Heart left ventricle (tissue), 16 donors: Measurements from ENCODE around the gene C14orf180. TPM values are rescaled to one million over a fixed set of nuclear protein-coding genes. Genes with fewer than 3 reads are reported as not detected.

Source experiments
- ATAC-seq, 4 donors: fragments of 200-7000 bp; cut with Tn5 transposase; one replicate each; pipeline ENCODE4 v1.9.1; 2020 to 2022; ENCODE audit warnings: moderate library complexity in 4 of 4, mild to moderate bottlenecking in 3 of 4, moderate number of reproducible peaks in 1 of 4
- DNase-seq, 5 donors: peaks; one replicate each; pipeline ENCODE4 v3.0.0-alpha.2; 2020
- H3K27ac ChIP-seq, 12 donors: fragments of 200-600 bp; sonication (generic) in 4 of 12; one replicate each; pipeline versions ENCODE4 v1.5.0 to v1.8.0; 2016 to 2022; ENCODE audit warnings: mild to moderate bottlenecking in 2 of 12
- H3K27me3 ChIP-seq, 9 donors: fragments of 200-600 bp; sonication (generic) in 2 of 9; one replicate each; pipeline versions ENCODE4 v1.5.1 to v1.8.0; 2016 to 2022; ENCODE audit warnings: mild to moderate bottlenecking in 3 of 9
- H3K36me3 ChIP-seq, 9 donors: fragments of 200-600 bp; sonication (generic) in 2 of 9; one replicate each; pipeline versions ENCODE4 v1.5.0 to v1.8.0; 2018 to 2022; ENCODE audit warnings: mild to moderate bottlenecking in 2 of 9
- H3K4me1 ChIP-seq, 12 donors: fragments of 200-600 bp; sonication (generic) in 4 of 12; one replicate each; pipeline versions ENCODE4 v1.5.0 to v1.8.0; 2016 to 2022; ENCODE audit warnings: mild to moderate bottlenecking in 3 of 12
- H3K4me3 ChIP-seq, 12 donors: fragments of 200-600 bp; sonication (generic) in 4 of 12; one replicate each; pipeline versions ENCODE4 v1.5.0 to v1.8.0; 2017 to 2022; ENCODE audit warnings: mild to moderate bottlenecking in 9 of 12, moderate library complexity in 4 of 12
- H3K9me3 ChIP-seq, 12 donors: fragments of 200-600 bp; sonication (generic) in 4 of 12; one replicate each; pipeline versions ENCODE4 v1.5.0 to v1.8.0; 2016 to 2022; ENCODE audit warnings: mild to moderate bottlenecking in 1 of 12
- POLR2A ChIP-seq, 2 donors: fragments of 450-650 bp; IDR thresholded peaks; one replicate each; pipeline ENCODE4 v1.6.1; 2017; ENCODE audit warnings: antibody characterized with exemption in 2 of 2, mild to moderate bottlenecking in 2 of 2, moderate library complexity in 2 of 2
- WGBS, 4 donors: extraction: QIAGEN DNeasy Blood & Tissue Kit in 2 of 4; methylation state at CpG; one replicate each; pipeline versions ENCODE4 v1.1.5 to v1.1.7; 2013 to 2018; 5-methylcytosine and 5-hydroxymethylcytosine counted together
- intact Hi-C, 10 donors: fragments of 100-400 bp; cut with DNase I; formaldehyde crosslinking; loops; one replicate each; pipeline versions ENCODE4 v1.11.1 to v1.14.2; 2022
- polyA plus RNA-seq, 2 donors: library from polyadenylated mRNA; stranded (reverse); fragments of 200-250 nt; gene quantifications; one replicate each; pipeline ENCODE4 v1.2.3, GENCODE V29; 2013
- total RNA-seq, 9 donors: library from RNA; depleted of rRNA in 2 of 9; stranded (reverse); fragments of >200 nt in 2 of 9; fragmentation: NEBNext Ultra II Directional in 3 of 9; extraction: Animal tissue kit (Norgen Biotek cat#: 25700) in 3 of 9; gene quantifications; one replicate each; pipeline versions ENCODE4 v1.1.0 to v1.2.4, GENCODE V29; 2016 to 2023
- TF ChIP-seq, protein P1 (sequence below), 12 donors: fragments of 200-600 bp; sonication (generic) in 4 of 12; IDR thresholded peaks; one replicate each; pipeline versions ENCODE4 v1.5.0 to v1.8.0; 2018 to 2022; ENCODE audit warnings: antibody characterized with exemption in 12 of 12, mild to moderate bottlenecking in 5 of 12
- donor health status: ischemic (EF 13 %, LVEDD 7.1; RV severe dilation, severe dysfunction).
- donor health status: healthy with polysubstance abuse.
- donor health status: DM: no; HTN: yes; CAD: no.
- donor health status: DM: no; HTN: no; CAD: no.
- donor health status: ischemic (EF 25% LVEDD 6.9; RV normal size, moderate dysfunction).
- donor health status: ischemic (EF 25% LVEDD 5.7; RV mildly dilated, moderate dysfunction).
- donor health status: healthy.
- donor health status: DM: yes; HTN: yes; CAD: no.
- donor health status: ischemic (EF 35%, LVEDD 5.7; RV mildly dilated, moderate dysfunction).
- donor health status: nonischemic (EF 11% LVEDD 7.7; RV severe dilation, severe dysfunction).
- donor health status: DM: yes; HTN: yes; CAD: no.
- donor health status: PGD.
- donor health status: ischemic (EF 29% LVEDD 5.4; RV normal size, mild dysfunction).
- donor health status: nonischemic (EF 23%, LVEDD 6.1; RV moderate dilation, normal function).

Gene C14orf180
- total and polyA plus RNA-seq, 11 donors = 11.1 to 170 (median 75.3) TPM

DNA sequence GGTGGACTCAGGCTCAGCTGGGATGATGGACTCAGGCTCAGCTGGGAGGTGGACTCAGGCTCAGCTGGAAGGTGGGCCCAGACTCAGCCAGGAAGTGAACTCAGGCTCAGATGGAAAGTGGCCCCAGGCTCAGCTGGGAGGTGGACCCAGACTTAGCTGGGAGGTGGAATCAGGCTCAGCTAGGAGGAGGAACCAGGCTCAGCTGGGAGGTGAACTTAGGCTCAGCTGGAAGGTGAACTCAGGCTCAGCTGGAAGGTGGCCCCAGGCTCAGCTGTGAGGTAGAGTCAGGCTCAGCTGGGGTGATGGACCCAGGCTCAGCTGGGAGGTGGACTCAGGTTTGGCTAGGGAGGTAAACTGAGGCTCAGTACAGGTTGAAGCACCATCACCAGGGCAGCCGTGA, 21.8 kb upstream of the C14orf180 start:
- Histone ChIP-seq H3K4me3 (no peak overlapping the region), H3K4me1 (no peaks in the 10 kb centered on the region), H3K27ac (no peak overlapping the region), H3K27me3 (peaks cover 0 to 8% (median 0%) of the 10 kb centered on the region in 9 donors), H3K36me3 (no peaks in the 10 kb centered on the region), H3K9me3 (no peaks in the 10 kb centered on the region)
- DNase-seq (peak in 4 of 5 donors; percentile 4 to 28 (median 11)), ATAC-seq (no peak)
- TF ChIP-seq POLR2A (IDR thresholded peaks at IDR 0.05) = no peak
- TF ChIP-seq, protein P1, sequence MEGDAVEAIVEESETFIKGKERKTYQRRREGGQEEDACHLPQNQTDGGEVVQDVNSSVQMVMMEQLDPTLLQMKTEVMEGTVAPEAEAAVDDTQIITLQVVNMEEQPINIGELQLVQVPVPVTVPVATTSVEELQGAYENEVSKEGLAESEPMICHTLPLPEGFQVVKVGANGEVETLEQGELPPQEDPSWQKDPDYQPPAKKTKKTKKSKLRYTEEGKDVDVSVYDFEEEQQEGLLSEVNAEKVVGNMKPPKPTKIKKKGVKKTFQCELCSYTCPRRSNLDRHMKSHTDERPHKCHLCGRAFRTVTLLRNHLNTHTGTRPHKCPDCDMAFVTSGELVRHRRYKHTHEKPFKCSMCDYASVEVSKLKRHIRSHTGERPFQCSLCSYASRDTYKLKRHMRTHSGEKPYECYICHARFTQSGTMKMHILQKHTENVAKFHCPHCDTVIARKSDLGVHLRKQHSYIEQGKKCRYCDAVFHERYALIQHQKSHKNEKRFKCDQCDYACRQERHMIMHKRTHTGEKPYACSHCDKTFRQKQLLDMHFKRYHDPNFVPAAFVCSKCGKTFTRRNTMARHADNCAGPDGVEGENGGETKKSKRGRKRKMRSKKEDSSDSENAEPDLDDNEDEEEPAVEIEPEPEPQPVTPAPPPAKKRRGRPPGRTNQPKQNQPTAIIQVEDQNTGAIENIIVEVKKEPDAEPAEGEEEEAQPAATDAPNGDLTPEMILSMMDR (IDR thresholded peaks at IDR 0.05) = no peak
- 96 to 100% (median 99%) methylated on average over 1 of the region's 1 CpG for WGBS, 4 donors
- intact Hi-C loops = loop anchor here in 1 of 10 donors (5.0 kb wide), 1 partner anchor 480 kb away; no protein-coding TSS in a partner anchor

DNA sequence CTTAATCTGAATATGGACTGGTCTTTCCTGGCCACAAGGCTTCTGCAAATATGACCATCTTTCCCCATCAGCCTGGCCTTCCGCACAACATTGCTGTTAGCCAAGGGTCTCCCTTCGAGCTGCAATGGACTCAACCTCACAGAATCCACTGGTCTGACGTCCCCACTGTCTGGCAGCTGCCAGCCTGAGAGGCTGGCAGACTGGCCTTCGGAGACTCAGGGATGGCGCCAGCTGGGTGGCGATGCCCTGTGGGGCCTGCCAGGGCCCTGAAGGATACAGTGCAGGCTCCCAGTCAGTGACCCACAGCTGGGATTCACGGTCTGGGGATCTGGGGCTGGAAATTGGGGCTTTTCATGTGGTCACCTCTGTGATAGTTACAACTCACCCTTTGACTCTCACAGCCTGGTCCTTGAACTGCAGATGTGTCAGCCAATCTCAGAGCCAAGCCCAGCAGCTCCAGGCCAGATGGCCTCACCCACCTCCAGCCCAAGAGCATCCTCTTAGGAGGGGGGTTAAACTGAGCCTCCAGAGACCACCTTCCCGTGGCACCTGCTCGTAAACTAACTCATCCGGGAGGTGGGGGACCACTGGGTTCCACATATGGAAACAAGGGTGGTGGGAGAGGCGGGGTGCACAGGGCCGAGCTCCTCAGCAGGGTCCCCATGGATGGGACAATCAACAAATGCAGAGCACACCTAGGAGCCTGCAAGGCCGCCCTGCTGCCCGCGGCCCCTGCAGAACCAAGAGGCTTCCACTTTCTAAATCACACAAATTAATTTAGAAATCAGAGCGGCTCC, 21.1 kb upstream of the C14orf180 start:
- TF ChIP-seq POLR2A (IDR thresholded peaks at IDR 0.05) = no peak
- TF ChIP-seq, protein P1 (IDR thresholded peaks at IDR 0.05) = no peak
- intact Hi-C loops = loop anchor here in 1 of 10 donors (5.0 kb wide), 1 partner anchor 481 kb away; no protein-coding TSS in a partner anchor
- WGBS, 4 donors = 87 to 91% (median 89%) methylated on average over 9 to 16 of the region's 16 CpGs

DNA sequence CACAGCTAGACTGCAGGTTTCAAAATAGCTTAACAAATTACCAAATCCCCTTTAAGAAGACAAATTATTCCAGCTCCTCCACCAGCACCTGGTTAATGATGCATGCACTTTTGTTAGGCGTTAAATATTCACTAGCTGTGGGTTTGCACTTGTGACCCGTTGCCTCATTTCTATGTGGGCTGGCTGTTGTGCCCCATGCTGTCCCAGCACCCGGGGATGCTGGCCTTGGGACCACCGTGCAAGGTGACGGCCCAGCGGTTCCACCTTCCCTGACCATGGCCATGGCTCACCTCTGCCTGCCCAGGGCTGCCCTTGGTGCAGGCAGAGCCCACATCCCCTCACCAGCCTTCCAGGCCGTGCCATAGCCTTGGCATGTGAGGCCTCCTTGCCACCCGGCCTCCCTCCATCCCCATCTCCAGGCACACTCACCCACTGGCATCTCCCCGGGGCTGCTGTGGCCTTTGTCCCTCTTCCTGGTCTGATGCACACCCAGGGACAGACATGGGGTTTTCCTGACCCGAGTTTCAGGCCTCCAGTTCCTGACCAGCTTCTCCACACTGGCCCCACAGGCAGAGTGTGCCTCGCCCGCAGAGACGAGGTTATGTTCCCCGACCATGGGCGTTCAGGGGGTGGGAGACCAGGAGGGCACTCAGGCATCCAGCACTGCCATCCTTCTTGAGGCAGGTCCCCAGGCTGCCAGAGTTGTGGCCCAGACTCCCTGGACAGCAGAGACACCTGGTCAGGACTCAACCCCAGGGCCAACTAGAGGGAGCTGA, 20.3 kb upstream of the C14orf180 start:
- Histone ChIP-seq H3K27ac (no peak overlapping the region), H3K4me3 (no peak overlapping the region), H3K27me3 (peaks cover 0 to 14% (median 0%) of the 10 kb centered on the region in 9 donors), H3K36me3 (no peaks in the 10 kb centered on the region), H3K9me3 (no peaks in the 10 kb centered on the region), H3K4me1 (peaks cover 0 to 12% (median 8%) of the 10 kb centered on the region in 12 donors)
- TF ChIP-seq POLR2A (IDR thresholded peaks at IDR 0.05) = no peak
- TF ChIP-seq, protein P1 (IDR thresholded peaks at IDR 0.05) = no peak
- 86 to 96% (median 89%) methylated on average over 13 to 15 of the region's 15 CpGs for WGBS, 4 donors
- ATAC-seq = no peak
- peak in 4 of 5 donors; percentile 16 to 51 (median 19) for DNase-seq
- intact Hi-C loops = loop anchor here in 1 of 10 donors (5.0 kb wide), 1 partner anchor 482 kb away; no protein-coding TSS in a partner anchor

More for the DNA sequence above, 21.1 kb upstream of the C14orf180 start:
- Histone ChIP-seq H3K9me3 (no peaks in the 10 kb centered on the region), H3K4me1 (peaks cover 0 to 4% (median under 1%) of the 10 kb centered on the region in 12 donors), H3K27ac (no peak overlapping the region), H3K4me3 (no peak overlapping the region), H3K27me3 (peaks cover 0 to 8% (median 0%) of the 10 kb centered on the region in 9 donors), H3K36me3 (no peaks in the 10 kb centered on the region)
- DNase-seq (peak in 4 of 5 donors; percentile 12 to 33 (median 16)), ATAC-seq (peak in 2 of 4 donors; percentile 10 to 27)
